Glomerular endothelial cell (primary cell): ENCODE results near the gene CYP11A1. TPM values are rescaled to one million over a fixed set of nuclear protein-coding genes. Genes with fewer than 3 reads are reported as not detected.

Source experiments
- DNase-seq: peaks from one replicate; pipeline ENCODE4 v3.0.0-alpha.2; 2011; ENCODE audit warnings: low read depth, low spot score; ENCODE audit errors: extremely low read depth
- total RNA-seq: library from RNA; depleted of rRNA; stranded (reverse); fragments of >200 nt; gene quantifications from 2 replicates; pipeline ENCODE4 v1.2.3, GENCODE V29; 2015

The CYP11A1 gene
- total RNA-seq, 1 donor from 2014 or later = not detected

DNA sequence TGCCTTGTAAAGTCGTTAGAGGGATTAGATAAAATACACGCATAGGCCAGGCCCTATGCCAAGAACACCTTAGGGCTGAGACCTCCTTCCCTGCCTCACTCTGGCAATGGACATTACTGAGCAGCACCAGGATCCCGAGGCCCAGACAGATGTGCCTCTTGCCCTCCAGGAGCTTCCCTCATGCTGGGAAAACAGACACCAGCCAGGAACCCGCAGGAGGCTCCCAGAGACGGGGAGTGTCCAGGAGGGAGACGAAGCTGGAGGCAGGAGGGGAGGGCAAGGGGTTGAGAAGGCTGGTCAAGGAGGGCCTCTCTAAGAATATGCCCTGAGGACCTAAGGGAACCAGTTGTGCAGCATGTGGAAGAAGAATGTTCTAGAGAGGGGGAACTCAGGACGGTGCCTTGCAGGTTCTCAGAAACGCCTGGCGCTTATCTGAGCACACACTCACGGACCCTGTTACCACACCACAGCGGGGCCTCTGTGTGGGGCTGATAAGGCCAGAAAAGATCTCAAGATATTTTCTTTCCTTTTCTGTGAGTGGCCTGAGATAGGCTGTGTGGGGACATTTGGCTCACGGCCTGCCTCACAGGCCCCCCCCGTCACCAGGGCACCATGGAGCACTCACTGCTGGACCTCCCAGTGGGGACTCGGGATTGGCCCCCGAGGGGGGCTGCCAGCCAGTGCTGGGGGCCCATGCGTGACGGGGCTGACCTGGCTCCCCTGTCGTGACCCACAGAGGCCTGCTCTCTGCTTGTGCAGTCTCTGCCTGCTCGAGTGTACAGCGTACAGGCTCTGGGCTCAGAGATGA lies 22.0 kb upstream of the CYP11A1 start:
- DNase-seq = no peak

DNA sequence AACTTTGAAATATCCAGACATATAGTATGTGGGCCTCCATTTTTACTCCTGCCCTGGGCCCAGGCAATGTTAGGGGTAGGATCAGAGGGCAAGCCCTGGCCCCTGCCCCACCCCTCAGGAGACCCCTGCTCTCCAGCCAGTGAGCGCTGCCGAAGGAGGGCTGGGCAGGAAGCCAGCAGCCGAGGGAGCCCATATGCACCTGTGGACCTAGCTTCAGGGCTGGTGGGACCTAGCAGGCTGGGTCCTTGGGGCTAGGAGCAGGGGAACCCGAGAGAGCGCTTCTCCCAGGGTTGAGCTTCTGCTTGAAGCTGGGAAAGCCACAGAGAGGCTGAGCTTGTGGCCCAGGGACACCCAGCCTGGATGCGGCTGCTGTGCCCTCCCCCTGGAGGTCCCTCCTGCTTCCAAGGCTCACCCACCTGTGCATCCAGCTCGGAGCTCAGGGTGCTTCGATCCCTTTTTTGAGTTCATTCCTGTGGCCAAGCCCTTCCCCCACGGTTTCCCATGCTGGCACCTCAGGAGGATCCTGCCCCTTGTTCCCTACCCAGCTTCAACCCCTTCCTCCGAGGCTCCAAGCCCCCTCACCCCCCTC lies 21.0 kb upstream of the CYP11A1 start:
- DNase-seq = no peak

DNA sequence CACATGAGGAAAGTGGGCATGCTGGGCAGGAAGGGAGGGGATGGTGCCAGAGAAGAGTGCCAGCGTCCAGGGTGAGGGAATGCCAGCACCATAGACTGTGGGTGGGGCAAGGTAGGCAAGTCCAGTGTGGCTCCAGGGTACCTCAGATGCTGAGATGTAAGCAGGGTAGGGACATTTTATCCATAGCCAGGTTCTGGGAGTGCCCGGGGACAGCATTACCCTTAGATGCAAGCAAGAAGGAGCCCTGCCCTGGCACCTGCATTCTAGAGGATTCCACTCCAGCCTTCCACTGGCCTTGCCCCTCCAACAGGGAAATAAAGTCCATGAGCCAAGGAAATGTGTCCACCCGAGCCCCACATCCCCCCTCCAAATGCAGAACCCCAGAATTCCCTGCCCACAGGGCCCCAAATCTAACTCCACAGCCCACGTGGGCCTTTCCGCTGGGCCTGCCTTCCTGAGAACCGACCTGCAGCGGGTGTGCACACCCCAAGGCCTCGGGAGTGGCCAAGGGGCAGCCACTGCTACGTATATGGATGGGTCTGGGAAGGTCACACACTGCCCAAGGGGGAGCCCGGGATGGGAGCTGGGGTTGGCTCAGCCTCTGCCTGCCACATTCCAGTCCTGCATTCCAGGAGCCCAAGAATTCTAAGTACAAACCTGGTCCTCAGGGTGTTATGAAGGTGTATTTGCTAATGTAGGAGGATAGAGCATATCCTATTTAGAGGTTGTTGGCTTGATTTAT lies 20.3 kb upstream of the CYP11A1 start:
- no peak for DNase-seq

DNA sequence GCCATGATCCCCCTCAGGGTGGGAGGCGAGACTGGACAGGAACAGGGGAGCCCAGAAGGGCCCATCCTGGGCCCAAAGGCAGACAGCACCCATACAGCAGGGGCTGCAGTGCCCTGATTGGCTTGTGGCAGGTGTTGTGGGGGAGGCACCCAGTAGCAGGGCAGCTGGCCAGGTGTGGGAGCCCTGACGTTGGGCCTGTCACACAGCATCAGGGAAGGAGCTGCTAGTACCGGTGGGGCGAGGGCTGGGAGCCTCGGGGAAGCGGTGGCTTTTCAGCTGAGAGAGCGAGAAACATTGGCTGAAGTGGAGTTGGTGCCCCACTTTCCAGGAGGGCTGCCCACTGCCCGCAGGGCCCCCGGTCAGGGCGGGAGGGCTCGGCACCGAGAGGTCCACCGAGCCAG lies 19.7 kb upstream of the CYP11A1 start:
- DNase-seq = no peak

DNA sequence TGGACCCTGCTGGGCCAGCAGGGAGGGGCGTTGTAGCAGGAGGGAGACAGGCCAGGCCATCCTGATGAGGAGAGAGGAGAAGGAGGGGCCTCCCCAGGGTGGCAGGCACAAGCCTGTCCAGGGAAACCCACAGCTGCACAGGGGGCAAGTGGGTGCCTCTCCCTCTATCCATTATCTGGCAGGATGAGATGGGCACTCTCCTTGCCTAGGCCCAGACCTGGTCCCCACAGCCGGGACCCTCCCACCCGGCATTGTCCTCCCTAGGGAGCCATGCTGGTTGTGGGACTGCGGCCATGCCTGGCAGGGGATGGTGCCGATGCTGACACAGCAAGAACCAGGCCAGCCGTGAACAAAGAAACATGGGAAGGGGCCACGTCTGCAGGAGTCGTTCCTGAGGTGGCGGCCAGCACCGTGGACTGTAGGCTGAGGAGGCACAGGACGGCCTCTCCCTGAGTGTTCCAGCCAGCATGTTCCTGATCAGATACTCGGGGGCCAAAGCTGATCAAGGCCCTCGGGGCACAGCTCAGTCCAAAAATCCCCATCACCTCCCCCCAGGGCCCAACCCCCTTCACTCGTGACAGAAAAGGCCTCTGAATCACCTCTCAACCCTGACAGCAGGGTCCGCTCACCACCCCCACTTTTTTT lies 19.2 kb upstream of the CYP11A1 start:
- DNase-seq = no peak

DNA sequence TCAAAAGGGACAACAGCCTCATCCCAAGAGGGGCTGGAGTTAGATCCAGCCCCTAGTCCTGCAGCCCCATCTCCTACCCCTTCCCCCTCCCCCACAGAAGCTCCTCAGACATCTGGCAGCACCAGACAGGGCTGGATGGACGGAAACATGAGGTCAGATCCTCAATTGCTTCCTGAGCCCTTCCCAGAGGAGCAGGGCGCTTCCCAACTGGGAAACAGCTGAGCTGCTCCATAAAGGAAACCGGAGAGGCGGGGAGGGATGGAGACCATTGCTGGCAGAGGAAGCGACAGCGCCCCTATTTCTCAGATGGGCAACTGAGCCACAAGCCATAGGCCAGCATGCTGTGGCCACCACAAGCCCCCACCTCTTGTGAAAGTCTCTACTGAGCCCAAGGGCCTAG lies 18.3 kb upstream of the CYP11A1 start:
- no peak for DNase-seq

DNA sequence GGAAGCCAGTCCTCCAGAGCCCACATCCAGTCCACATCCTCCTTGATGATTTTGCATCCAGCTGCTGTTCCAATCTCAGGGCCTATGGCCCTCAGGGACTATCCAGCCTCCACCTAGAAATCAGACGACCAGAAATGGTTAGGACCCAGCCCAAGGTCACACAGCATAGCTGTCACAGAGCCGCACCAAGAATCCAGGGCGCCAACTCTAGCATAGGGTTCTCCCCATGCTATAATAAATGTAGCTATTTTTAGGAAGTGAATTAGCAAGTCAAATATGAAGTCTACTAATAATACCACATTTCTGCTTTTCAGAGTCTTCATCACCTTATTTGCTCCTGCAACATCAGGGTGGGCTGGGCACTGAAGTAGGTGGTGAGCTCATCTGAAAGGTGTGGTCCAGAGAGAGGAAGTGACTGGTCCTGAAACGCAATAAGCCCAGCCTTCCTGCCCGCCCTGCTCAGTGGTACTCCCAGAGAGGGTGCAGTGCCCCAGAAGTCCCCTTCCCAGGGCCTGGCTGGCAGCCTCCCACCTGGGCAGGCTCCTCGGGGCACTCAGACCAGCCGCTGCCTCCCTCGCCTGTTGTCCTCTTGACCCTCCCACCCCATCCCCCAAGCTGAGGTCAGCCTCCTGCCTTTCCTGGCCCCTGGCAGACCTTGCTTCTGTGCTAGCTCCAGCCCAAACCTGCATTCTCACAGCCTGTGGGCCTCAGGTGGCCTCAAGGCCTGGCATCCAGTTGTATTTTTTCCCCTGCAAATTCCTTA lies 17.6 kb upstream of the CYP11A1 start:
- DNase-seq = no peak

DNA sequence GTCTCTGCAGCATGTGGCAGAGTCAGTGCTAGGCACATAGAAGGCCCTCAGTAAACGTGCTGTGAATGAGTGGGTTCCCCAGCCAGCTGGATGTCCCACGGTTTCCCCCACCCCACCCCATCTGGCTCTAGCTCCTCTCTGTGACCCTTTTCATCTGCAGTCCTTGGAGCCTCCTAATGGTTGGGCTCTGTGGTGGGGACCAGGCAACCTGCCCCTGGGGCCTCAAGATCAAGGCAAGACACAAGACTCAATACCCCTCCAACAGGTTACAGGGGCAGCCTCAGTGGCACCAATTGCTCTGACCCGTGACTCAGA lies 17.1 kb upstream of the CYP11A1 start:
- DNase-seq = no peak

DNA sequence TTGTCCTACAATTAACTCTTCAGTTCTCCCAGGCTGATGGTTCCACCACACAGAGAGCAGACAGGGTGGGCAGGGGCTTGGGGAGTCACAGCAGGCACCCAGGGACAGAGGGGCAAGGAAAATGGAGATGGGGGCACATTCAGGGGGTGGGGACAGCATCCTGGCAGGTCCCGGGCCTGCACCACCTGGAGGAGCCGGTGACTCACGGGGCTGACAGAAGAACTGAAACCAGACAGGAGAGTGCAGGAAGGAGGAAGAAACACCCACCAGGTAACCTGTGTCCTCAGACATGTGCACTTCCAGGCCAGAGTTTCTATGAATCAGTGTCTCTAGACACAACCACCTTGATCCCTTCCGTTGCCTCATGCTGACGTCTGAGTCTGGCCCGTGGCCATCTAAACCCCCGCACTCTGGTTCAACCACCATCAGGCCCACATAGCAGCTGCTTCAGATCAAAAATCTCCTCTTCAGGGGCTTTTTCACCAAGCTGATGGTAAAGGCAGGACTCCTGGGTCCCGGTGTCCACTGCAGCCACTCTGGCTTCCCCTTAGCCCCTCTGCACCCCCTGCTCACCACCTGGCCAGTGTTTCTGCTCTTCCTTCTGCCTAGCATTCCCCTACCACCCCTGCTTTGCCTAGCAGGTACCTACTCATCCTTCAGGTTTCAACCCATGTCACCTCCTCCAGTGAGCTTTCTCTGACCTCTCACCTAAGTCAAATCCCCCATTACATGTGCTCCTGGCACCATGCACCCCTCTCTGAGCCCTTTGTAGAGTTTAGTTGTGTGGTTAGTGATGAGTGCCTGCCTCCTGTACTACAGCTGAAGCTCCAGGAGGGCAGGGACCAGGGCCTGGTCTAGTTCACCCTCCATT lies 16.5 kb upstream of the CYP11A1 start:
- DNase-seq = no peak

DNA sequence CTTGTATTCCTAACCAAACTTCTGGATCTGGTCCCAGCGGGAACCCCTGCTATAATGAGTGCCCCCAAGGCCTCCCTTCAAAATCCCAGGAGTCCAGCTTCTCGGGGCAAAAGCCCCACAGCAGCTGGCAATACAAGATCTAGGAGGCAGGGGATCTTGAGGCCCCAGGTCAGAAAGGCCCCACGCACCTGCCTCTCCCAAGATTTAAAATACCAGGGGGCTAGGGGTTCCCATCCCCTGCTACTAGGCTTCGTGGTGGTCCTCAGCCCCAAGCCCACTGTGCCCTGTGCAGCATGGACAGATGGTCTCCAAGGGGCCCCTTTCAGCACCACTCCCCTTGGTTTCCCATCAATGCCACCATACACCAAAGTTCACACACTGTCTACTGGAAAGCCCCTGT lies 15.8 kb upstream of the CYP11A1 start:
- DNase-seq = no peak

DNA sequence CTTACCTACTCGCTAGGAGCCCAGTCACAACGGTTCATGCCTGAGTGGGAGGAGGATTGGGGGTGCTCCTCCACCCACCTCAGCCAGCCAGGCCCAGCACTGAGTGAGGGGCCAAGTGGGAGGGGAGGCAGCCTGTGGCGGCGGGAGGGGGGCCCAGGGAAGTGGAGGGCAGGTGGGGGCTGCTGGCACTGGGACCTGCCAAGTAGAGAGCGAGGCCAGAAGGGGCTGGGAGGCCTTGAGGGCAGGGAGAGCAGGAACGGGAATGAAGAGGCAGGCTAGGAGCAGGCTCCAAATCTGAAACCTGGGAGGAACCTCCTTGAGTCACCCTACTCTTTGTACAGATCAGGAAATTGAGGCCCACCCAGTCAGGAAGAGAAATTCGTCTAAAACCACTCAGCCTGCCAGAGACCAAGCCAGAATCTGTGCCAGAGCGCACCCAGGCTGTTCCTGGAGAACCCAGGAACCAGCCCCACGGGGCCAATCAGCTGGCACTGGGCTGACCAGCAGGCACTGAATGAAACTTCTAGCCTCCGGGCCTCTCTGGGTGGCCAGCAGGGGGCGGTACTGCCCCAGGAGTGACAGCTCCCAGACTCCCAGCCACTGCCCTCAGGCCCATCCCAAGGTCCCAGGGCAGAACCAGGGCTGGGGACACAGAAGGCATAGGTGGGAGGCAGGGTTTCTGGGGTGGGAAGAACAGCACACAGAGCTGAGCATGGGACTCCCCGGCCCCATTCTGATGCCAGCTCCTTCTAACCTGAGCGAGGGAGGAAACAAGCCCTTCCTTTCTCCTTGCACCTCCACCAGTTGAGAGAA lies 14.8 kb upstream of the CYP11A1 start:
- DNase-seq = no peak

DNA sequence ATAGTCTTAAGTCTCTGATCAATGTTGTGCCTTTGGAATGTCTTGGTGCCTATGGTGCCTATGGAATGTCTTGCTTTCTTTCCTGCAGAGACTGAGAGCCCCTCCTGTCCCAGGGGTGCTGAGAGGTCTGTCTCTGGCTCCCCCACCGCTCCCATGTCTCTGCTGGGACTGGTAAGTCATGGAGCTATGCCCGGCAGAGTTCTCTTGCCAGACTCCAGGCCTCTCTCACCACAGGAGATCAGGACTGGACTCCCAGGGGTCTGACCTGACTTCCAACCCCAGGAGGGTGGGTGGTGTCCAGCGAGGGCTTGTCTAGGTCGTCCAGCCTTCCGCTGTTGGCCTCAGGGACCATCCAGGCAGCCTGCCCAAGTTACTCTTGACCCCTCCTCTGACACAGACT lies 14.0 kb upstream of the CYP11A1 start:
- no peak for DNase-seq

DNA sequence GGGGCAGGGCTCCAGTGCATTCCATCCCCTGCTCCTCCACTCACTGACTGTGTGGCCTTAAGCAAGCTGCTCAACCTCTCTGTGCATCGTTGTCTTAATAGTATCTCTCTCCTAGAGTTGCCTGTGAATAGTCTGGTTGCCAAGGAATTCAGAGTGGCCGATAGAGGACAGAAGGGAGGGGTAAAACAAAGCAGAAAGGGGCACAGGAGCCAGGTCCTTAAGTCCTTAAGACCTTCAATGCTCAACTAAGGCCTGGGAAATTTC lies 13.7 kb upstream of the CYP11A1 start:
- DNase-seq = no peak

DNA sequence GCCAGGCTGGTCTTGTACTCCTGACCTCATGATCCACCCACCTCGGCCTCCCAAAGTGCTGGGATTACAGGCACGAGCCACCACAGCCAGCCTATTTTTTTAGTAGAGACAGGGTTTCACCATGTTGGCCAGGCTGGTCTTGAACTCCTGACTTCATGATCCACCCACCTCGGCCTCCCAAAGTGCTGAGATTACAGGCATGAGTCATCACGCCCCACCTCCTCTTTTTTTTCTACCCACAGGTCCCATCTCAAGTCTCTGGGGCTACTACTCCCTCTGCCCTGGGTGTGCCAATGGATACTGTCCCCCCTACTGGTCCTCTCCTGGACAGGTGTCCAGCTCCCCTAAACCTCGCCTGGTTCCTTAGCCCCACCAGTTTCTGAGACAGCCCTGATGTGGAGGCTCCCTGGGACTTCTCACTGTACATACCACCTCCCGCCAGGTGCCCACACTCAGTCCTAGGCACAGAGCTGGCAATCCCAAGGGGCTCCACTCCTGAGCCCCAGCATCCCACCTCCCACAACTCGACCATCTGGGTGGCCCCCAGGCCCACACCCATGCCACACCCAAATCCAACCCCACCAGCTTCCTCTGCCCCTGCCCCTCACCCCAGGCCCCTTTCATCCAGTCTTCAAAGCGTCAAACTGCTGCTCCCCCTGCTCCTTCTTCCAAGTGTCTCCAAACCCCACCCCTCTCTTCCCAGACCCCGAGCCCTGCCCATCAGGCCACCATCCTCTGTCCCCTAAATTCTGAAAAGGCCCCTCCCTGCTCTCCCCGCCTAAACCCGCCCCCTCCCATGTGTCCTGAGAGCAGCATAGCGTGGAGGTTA lies 13.1 kb upstream of the CYP11A1 start:
- DNase-seq = no peak

DNA sequence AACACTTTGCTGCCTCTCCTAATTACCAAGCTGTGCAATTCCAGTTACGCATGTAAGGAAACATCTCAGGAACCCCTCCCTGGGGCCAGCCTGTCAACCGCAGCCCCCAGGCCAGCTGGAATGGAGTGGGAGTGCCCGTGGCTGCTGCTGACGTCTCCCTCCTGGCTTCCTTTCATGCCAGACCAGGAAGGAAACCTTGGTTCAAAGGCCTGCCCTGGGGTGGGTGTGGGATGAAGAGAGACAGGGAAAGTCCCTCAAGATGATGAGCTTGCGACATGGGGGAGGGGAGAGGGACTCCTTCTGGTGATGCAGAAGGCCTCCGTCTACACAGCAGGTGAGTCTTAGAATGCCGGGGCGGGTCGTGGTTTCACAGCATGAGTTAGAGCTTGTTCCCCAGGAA lies 11.4 kb upstream of the CYP11A1 start:
- no peak for DNase-seq

DNA sequence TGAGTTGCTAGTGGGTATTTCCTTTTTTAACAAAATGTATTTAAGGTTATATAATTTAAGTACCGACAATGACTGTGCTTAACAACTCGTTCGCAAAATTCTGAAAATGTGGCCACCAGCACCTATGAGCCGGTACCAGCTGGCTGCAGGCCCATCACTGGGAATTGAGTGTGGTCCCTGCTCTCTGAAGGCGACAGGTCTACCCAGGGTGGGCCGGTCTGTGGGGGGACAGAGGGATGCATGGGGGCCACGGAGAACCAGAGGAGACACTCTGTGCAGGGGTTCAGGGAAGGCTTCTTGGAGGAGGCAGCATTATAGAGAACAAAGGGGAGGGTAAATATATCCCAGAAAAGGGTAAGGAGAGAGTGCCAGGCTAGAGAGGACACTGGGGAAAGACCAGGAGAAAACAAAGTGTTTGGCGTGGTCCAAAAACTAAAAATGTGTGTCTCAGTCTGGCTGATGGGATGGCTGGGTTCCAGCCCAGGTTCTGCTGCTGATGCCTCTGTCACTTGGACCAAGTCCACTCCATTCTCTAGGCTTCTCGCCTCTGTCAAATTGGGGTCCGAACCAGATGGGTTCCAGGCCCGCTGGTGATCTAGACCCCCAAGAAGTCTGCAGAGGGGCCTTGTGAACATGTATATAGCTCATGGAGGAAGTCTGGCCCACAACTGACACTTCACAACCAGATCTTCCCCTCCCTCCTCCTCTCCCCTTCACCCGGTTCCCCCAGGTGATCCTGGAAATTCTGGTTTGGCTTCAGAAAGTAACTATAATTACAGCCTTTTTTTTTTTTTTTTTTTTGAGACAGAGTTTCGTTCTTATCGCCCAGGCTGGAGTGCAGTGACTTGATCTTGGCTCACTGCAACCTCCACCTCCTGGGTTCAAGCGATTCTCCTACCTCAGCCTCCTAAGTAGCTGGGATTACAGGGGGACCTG lies 10.7 kb upstream of the CYP11A1 start:
- DNase-seq = no peak

DNA sequence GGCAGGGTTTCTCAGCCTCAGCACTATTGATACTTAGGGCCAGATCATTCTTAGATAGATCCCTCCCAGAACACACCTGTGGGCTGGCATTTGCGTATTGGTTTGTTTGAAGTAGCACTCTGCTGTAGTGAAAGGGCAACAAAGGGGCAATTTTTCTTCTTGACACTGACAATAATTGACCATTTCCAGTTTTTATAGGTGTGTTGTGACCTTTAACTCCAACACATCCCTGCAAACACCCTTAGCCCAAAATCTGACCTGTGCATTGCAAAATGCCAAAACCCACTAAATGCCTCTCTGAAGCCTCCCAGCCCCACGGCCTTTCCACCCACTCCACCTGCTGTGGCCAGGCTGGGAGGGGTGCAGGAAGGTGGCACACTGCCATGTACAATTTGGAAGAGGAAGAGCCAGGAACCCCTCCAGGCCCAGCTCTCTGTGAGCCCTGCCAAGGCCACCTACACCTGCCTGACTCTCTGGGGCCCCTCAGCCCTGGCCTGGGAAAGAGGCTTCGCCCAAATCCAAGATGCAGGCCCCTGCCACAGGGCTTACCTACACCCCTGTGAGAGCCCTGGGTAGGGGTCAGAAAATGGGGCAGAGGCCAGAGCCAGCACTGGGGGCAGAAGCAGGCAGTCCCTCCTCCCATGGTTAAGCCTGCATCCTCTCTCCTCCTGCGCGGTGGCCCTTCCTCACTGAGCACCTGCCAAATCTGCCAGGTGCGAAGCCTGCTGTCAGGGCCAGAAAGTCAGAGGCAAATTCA lies 9.6 kb upstream of the CYP11A1 start:
- no peak for DNase-seq
